ENCODE results near the gene CCDC142.
"Not testable (repeated sequence)": the region's sequence is repeated elsewhere in the genome, so short reads cannot be mapped to it uniquely, and the experiment has no call there.

CCDC142 gene

DNA sequence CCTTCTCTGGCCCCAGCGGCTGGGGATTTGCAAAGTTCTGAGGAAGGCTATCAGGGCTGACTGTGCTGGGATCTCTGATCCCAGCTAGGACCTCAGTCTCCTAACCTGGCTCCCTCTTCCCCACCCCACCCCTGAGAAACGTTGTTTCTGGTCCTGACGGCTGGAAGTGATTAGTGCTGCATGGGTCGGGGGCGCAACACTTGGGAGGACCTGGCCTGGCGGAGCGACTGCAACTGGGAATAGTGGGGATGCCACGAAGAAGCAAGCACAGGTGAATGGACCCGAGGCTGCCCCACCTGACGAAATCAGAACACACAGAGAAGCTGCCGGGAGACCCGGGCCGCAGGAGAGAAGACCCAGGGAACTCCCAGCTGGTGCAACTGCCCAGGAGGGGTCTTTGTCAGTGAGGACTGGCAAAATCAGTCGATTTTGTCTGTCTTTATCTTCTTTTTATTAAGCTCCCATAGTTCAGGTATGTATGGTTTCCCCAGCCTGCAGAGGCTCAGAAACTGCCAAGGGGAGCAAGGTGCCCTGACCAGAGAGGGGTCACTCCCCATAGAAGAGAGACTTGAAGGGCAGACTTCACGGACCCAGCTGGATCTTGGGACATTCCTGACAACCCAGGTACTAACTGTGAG lies 17.3 kb upstream of the CCDC142 start:
- no peak for DNase-seq

DNA sequence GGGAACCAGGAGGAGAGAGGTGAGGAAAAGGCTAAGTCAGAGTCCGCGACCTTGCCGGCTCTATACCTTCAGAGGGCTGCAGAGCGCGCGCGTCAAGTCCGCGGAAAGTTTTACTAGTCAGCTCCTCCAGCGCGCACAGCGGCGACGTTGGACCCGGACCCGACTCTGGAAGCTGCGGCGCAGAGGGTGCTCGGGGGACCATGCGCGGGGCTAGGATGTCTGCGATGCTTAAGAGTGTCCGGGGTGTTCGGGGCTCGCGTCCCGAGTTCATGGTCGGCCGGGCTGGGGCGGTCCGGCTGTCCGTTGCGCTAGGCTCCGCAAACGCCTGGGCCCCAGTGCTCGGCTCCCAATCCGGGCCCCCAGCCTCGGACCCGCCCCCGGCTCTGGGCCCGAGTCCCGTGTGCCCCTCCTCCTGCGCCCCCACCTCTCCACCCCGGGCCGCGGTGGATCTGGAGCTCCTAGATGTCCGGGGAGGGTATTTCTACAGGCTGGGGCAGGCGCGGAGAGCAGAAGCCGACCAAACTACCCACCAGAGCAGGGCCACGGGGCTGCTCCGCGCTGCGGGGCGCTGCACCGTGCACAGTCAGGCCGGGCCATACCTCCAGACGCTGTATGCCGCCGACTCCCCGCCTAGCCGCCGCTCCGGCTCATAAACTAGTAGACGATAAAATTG lies 16.6 kb upstream of the CCDC142 start, which contains the start of gene LBX2:
Gene LBX2, minus strand, starts transcription at position 337 of the 673 bp plus-strand sequence. Its CDS starts 66 bp downstream, at position 271.
- no peak for DNase-seq

DNA sequence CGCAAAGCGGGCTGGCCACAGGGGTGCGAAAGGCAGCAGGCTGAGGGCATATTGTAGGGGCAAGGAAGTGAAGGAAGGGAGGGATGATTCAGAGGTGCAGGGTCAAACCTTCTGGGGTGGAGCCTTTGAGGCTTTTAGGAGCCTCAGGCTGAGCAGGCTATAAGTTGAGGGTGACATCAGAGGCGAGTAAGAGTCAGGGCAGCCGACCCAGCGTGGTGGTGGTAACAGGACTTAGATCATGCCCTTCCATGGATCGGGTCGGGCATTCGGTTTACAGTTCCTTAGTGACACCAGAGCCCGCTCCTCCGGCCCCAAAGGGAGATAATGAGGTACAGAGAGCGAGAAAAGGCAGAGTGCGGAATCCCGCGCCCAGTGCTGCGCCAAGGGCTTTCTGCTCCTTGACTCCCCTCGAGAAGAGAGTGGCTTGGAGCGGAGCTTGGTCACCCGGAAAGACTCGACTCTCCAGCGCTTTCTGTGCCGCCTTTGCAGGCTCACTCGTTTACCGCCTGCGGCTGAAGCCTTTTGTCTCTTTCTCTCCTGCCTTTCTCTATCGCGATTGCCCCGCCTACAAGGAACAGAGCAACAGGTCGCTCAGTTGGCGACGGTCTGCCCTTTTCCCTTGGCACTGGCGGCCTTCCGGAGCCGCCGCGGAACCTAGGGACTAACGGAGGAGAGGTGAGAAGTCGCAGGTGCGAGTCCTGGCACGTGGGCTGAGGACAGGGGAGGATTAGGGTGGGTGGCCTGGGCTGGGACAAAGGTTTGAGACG lies 15.9 kb upstream of the CCDC142 start:
- DNase-seq, result no peak

DNA sequence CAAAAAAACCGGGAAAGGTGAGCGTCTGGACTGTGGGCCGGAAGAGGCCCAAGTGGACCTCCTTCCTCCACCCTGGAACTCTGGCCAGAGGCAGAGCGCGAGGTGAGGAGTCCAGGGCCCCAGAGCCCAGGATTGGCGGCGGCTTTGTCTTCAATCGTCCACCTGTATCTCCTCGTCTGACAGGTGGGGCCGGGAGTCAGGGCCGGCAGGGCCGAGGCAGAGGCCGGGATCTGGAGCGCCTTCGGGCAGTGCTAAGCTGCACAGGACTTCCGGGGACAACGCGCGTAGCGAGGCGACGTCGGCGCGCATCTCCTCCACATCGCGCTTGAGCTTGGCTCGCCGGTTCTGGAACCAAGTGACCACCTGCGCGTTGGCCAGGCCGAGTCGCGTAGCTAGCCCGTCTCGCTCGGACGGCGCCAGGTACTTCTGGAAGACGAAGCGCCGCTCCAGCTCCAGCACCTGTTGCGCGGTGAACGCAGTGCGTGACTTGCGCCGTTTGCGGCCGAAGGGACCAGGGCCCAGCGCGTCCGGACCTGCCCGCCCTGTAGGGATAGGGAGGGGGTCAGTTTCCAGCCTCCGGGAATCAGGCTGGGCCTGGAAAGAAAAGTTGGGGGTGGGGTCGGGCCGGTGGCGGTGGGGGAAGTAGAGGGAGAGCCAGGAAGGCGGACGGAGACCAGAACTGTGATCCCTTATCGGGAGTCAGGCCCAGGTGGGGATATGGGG lies 15.1 kb upstream of the CCDC142 start:
- DNase-seq, result no peak

DNA sequence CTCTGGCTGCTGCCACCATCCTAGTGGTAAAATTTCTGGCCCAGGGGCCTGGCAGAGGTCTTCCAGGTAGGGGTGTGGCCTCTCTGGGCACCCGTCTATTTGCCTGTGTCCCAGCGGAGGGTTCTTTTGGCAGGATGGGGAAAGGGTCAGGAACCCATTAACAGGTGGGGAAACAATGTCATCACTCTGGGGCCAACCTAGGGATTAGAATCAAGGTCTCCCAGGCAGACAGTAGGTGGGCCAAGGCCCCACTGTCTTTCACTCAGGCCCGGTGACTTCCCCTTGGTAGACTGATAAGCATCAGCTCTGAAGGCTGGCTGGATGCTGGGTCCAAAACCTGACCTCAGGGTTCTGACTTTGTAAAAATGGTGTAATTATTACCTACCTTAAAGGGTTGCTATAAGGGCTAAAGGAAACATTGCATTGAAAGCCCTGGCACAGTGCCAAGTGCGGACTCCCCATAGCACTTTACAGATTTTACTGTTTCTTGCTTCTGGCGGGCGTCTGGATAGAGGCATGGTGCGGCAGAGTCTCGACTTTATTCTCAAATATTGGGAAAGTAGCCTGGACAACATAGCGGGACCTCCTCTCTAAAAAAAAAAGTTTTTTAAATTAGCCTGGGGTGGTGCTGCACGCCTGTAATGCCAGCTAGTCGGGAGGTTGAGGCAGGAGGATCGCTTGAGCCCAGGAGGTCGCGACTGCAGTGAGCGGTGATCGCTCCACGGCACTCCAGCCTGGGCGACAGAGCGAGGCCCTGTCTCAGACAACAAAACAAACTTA lies 14.4 kb upstream of the CCDC142 start:
- no peak for DNase-seq

DNA sequence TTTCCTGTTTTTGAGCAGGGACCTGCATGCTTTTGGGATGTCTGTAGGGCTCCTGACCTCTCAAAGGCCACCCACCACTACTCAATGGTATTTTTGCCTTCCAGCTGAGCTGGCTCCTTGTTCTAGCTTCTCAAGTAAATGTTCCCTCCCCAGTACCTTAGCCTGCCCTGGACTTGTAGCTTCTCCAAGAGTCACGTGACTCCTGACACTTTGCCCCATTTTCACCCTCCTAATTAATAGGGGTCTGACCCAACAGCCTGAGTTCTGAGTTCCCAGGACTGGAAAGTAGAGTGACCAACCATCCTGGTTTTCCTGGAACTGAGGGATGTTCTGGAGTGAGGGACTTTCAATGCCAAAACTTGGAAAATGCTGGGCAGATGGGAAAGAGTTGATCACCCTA lies 12.6 kb upstream of the CCDC142 start:
- DNase-seq, result no peak

DNA sequence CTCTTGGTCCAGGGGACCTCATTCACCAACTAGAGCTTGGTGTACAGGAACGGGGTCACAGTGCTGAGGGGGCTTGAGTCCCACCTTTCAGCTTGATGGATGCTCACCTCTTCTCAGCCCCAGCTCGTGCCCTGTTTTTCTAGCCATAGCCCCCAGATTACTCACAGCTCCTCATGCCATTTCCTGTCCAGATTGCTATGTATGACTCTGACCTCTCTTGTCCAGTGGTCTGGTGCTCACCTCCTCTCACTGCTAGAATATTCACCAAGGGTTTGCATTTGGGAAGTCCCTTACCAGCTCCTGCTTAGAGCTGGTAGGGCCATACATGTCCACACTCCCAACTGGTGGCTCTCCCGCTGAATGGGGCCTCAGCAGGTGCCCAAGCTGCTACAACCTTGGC lies 10.7 kb upstream of the CCDC142 start:
- DNase-seq, result no peak

DNA sequence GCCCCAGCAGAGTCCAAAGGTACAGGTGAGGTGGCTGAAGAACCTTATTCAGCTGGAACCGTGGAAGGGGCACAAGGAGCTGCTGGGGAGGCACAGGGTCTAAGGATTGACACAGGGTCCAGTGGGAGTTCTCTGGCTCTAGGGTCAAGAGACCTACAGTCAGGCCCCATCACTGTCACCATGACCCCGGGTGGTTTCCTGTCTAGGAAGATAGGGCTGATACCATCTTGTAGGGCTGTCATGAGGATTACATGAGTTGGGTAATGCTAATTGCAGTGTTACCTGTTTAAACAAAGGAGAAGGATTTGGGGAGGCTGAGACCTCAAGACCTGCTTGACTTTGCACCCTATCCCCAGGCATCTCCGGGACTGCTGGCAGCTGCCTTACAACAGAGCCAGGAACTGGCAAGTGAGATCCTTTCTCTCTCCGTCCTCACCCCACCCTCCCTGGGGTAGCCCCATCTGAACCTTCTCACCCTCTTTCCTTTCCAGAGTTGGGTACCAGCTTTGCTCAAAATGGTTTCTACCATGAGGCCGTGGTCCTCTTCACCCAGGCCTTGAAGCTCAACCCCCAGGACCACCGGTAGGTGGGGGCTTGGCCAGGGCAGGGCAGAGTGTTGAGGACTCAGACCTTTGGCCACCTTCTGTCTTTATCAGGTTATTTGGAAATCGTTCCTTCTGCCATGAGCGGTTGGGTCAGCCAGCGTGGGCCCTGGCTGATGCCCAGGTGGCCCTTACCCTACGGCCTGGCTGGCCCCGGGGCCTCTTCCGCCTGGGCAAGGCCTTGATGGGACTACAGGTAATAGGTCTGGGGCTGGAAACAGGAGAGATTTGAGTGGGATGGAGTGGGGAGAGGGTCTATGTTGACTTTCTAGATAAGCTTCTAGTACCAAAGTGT lies 9.1 kb upstream of the CCDC142 start:
- no peak for DNase-seq

DNA sequence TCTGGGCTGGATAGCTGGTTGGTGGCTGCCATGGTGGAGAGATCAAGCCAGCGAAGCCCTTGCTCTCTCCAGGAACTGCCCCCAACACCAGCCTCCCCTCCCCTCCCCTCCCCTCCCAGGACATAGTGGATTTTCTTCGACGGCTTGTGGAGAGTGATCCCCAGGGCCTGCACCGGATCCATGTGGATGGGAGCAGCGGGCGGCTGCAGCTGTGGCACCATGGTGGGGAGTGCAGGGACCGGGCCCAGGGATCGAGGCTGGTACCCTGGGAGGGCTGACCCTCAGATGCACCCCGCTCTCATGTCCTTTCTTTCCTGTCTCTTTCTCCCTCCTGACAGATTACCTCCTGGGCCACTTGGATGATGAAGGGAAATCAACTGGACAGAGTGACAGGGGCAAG lies 7.1 kb upstream of the CCDC142 start:
- DNase-seq, result no peak

DNA sequence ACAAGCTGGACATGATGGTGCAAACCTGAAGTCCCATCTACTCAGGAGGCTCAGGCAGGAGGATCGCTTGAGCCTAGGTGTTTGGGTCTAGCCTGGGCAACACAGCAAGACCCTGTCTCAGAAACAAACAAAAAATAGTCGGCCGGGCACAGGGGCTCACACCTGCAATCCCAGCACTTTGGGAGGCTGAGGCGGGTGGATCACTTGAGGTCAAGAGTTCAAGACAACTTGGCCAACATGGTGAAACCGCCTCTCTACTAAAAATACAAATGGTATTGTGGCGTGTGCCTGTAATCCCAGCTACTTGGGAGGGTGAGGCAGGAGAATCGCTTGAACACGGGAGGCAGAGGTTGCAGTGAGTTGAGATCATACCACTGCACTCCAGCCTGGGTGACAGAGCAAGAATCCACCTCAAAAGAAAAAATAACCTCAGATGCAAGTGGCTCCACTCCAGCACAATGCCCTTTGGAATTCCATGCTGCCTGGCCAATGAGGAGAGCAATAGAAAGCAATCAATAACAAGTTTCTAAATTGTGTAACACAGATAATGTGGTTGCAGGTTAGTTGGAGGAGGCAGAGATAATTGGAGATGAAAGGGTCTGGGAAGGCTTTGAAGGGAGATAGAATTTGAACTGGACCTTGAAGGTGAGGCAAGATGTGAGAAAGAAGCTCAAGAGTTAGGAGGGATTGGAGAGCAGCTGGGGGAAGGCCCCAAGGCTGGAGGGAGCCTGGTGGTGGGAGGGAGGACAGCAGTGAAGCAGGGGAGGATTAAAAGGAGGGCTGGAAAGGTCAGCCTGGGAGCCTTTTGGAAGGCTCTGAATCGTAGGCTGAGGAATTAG lies 6.1 kb upstream of the CCDC142 start:
- no peak for DNase-seq

DNA sequence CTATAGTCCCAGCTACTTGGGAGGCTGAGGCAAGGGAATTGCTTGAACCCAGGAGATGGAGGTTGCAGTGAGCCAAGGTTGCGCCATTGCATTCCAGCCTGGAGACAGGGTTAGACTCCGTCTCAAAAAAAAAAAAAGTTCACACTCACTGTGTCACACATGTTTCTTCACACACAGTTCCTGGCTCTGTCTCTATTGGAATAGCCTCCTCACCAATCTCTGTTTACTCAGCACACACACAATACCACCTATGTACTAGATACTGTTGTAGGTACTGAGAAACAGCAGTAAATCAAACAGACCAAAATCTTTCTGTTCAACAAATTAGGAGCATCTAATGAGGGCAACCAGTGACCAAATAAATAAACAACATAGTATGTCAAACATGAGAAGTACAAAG lies 3.3 kb upstream of the CCDC142 start:
- DNase-seq, result no peak

DNA sequence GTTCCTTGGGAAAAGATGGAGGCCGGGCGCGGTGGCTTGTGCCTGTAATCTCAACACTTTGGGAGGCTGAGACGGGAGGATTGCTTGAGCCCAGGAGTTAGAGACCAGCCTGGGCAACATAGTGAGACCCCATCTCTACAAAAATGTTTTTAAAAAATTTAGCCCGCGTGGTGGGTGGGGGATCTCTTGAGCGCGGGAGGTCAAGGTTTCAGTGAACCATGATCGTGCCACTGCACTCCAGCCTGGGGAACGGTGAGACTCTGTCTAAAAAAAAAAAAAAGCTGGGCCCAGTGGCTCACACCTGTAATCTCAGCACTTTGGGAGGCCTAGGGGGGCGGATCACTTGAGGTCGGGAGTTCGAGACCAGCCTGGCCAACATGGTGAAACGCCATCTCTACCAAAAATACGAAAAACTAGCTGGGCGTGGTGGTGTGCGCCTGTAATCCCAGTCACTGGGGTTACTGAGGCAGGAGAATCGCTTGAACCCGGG lies 922 bp upstream of the CCDC142 start:
- DNase-seq, result not testable (repeated sequence)

DNA sequence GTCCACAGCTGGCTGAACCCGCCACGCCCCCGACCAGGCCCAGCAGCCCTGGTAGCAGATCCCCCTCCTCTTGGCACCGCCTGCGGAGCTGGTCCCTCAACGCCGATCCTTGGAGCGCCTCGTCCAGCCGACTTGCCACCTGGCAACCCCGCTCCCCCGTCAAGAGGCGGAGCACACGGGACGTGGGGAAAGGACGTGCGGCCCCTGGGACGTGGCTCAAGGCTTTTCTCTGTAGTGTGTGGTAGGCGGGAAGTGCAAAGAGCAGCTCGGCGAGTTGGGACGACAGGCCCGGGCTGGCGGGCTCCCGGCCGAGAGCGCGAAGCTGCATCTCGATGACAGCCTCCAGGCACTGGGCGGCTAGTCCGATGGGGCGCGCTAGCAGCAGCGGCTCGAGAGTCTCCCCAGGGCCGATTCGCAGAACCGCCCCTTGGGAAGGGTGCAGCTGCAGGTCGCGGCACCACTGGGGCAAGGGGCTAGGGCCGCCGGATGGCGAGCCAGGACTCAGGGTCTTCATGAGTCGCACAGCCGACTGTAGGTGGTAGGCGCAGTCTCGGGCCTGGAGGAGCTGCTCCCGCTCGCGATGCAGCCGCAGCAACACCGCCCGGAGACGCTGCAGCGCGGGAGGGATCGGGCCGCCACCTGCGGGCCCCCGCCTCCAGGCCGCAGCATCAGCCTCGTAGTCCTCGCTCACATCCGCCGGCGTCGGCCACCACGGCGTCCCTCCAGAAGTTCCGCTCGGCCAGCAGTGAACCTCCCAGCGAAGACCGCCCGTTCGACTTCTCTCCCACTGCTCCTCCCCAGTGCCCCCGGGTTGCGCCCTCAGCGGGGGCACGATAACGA lies 617 bp downstream of the CCDC142 start:
- peak in 8 of 56 donors; percentile 45 to 83 (median 50) for DNase-seq

DNA sequence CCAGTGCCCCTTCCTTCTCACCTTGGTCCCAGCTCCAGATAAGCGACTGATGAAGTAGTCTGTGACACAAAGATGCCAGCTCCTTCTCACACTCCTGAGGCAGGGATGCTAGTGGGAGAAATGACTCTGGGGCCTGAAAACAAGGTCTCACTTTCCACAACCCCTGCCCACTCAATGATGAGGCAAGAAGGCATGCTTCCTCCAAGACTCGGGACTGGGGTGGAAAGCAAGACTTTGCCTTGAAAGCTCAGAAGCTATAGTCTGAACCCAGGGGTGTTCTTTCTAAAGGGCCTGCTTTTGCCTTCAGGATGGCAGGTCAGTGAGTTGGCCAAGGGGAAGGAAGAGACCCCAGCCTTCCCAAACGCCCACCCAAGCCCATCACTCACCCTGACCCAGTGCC lies 1.4 kb downstream of the CCDC142 start:
- no peak for DNase-seq

DNA sequence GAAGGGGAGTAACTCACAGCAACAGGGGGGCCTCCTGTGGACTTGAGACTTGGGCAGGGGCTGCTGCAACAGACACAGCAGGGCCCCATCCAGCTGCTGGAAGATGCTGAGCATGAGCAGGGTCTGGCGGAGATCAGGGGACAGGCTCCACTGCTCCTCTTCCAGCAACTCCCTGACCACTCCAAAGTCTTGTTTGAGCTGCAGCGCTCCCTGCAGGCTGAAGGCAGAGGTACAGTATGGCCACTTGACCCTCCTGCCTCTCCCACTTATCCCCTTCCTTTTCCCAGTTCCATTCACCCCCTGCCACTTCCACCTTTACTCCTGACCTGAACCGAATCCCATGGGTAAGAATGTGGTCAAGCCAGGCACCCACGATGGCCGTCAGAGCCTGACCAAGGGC lies 7.9 kb downstream of the CCDC142 start:
- no peak for DNase-seq

DNA sequence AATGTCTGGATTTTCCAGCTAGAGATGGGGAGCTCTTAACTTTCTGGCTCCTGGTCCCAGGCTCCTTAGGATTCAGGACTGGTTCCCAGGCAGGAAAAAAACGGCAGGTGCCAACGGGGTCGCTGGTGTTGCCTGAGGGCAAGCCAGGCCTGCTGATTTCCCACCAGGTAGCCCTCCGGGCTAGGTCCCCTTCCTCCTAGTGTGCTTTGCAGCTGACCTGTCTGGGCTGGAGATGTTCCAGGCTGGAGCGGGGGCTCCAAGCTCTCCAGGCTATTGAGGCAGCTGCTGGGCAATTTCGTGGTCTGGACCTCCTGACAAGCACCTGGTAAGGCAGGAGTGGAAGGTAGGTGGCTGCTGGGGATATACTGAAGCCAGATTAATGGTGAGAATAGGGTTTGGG lies 8.3 kb downstream of the CCDC142 start:
- DNase-seq, result no peak

DNA sequence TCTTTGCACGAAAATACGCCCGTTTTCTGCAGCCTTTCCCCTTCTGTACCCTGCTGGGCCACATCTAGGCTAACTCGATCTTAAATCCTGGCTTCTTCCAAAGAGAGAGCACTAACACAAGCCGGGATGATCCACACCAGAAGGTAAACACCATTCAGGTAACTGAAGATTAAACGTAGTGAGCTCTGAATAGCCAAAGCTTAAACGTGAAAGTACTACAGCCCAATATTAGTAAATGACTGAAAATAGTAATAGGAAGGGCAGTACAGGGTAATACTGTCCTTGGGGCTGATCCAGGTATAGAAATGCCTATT lies 9.9 kb downstream of the CCDC142 start:
- no peak for DNase-seq
